ENCODE results near the gene IL6ST.
"Not testable (repeated sequence)": the region's sequence is repeated elsewhere in the genome, so short reads cannot be mapped to it uniquely, and the experiment has no call there.

The IL6ST gene

DNA sequence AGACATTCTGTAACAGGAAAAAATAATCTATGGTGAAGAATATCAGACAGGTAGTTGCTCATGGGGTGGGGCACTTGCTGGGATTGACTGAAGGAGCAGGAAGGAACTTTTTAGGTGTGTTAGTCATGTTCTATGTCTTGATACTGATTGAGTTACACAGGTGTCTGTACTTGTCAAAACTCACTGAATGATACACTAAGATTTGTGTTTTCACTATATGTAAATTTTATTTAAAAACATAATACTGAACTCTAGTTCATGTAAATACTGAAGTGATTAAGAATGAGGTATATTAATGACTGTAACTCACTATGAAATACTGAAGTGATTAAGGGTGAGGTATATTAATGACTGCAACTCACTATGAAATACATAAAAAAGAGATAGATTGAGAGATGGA is 28.5 kb downstream of the IL6ST start:
- no peak for DNase-seq (ENCODE audit: low read depth, low spot score)

DNA sequence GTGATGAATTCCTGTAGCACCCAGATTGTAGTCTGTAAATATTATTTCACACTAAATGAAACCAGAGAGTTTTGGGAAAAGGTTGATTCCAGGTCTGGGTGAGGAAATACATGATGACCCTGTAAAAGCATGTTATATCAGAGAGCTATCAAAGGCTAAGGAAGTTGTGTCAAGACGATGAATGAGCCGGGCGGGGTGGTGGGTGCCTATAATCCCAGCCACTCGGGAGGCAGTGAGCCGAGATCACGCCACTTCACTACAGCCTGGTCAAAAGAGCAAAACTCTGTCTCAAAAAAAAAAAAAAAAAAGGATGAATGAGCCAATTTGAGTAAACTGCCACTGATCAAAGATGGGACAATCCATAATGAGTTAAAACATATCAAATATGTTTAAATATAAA is 29.2 kb downstream of the IL6ST start:
- DNase-seq (ENCODE audit: low read depth, low spot score) = no peak

DNA sequence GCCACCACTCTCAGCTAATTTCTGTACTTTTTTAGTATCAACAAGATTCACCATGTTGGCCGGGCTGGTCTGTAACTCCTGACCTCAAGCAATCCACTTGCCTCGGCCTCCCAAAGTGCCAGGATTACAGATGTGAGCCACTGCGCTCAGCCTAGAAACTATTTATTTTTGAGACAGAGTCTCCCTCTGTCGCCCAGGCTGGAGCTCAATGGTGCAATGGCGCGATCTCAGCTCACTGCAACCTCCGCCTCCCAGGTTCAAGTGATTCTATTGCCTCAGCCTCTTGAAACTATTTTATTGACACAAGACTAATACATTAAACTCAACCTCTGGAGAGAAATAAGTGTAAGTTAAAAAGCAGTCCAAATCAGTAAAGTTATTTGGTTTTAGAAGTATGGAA is 34.0 kb downstream of the IL6ST start:
- DNase-seq (ENCODE audit: low read depth, low spot score) = no peak

DNA sequence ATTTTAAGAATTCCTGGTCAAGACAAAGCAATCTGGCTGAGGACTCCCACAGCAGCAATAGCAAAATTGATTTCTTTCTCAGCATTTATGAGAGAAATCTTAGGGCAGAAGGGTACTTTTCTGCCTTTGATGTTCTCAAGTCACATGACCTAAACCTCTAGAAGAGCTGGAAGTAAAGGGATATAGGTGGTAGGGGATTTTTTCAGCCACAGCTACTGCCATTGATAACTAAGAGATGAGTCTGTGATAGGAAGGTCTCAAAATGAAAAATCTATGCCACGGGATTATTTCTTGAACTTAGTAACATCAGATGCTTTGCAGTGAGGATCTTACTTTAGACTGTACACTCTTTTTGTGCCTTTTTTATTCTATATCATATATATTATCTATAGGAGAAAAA is 35.6 kb downstream of the IL6ST start:
- no peak for DNase-seq (ENCODE audit: low read depth, low spot score)

DNA sequence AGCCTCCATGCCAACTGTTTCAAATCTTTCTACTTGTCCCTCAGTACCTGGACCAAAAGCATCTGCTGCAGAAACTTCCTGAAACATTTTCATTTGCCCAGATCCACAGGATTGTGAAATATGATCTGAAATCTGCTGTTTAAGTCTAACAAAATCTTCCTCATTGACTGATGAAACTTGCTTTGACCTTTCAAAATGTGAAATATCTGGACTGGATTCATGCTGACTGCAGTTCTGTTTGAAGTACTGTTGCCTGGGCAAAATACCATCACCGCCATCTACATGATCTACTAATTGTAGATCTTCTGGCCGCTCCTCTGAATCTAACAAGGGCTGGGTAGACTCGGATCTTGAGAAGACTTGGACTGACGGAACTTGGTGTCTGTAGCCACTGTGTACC is 53.6 kb downstream of the IL6ST start:
- not testable (repeated sequence) for DNase-seq (ENCODE audit: low read depth, low spot score)

DNA sequence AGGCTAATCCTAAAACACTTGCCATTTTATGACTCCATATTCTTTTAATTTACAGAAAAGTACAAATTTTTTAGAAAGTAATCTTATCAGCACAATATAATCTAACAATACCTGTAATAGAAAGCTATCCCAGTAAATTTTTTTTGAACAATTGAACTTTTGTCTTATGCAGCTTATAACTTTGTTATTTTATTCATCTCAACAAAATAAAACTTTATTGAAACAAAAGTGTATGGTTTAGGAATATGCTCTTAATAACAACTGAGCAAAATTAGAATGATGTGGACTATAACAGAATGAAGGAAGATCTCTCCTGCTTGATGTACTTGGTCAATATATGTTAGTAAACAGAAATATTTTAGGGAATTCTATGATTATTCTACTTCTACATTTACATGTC is 57.2 kb downstream of the IL6ST start:
- DNase-seq (ENCODE audit: low read depth, low spot score) = not testable (repeated sequence)

DNA sequence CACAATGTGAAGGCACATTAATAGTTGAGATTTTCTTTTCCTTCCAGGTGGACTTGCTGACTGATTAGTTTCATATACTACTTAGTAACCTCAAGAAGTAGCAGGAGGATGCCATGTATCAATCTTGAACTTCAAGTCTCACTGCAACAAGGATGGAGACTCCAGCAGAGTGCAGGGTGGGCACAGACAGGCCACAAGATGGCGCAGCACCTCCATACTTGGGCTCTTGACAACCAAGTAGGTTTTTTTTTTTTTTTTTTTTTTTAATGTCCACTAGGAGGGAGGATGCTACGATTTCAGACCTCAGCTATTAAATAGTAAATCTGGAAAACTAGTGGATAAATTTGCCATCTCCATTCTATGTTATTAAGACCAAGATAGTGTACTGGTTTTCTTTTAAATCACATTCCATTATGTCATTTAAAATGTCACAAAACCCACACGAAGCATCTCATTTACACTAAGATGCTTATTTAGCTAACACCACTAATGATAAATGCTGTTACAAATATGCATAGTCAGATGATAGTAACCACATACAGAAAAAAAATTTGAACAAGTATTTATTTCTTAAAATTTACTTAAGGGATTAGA is 58.6 kb downstream of the IL6ST start:
- peak; percentile 52 for DNase-seq (ENCODE audit: low read depth, low spot score)

DNA sequence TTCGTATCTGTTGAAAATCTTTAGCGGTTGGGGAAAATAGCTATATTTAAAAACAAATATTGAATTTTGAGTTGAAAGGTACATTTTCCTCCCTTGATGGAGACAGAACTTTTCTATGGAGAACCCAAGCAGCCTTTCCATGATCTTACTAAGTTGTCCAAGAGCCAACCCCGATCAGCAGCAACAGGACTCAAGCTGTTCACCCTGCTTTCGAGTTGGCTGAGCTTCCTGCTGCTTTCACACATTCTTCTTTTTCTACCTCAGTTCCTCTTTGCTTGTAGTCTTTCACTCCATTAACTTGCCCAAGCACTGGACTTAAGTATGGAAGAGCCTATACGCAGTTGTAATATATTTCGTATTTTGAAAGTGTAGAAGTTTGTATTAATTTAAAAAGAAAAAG is 59.4 kb downstream of the IL6ST start:
- no peak for DNase-seq (ENCODE audit: low read depth, low spot score)

DNA sequence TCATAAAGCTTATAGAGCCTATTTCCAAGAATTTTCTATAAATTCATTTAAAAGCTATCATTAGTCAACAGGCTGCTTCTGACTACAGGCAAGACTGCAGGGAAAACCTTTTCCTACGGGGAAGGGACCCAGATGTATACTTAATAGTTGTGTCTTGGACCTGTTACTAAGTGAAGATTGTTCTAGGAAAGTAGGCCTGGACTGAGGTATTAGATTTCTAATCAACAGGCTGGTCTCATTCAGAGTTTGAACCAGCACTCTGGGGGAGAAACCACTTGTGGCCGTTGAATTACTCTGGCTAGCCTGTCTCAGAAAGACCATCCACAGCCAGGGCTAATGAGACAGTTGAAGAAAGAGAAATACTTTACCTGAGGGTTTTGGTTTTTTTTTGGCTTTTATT is 60.0 kb downstream of the IL6ST start:
- DNase-seq (ENCODE audit: low read depth, low spot score) = no peak

DNA sequence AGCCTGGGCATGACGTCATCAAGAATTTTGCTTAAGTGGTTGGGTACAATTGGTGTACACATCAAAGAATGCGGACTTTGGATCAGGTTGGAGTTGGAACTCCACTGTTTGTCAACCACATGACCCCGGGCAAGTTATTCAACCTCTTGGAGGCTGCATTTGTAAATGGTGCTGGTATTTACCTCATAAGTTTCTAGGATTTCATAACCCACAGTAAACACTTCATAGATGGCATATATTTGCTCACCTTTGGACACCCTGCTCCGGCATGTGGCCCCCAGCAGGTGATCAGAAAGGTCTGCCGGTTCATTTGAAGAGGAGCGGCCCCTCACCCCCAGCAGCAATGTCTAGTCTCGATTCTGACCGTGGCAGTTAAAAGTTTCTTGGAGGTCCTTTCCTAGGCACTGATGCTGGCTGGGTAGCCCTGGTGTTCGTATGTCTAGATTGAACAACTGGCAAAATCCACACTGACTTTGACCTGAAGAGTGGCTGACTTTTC is 60.6 kb downstream of the IL6ST start:
- no peak for DNase-seq (ENCODE audit: low read depth, low spot score)

DNA sequence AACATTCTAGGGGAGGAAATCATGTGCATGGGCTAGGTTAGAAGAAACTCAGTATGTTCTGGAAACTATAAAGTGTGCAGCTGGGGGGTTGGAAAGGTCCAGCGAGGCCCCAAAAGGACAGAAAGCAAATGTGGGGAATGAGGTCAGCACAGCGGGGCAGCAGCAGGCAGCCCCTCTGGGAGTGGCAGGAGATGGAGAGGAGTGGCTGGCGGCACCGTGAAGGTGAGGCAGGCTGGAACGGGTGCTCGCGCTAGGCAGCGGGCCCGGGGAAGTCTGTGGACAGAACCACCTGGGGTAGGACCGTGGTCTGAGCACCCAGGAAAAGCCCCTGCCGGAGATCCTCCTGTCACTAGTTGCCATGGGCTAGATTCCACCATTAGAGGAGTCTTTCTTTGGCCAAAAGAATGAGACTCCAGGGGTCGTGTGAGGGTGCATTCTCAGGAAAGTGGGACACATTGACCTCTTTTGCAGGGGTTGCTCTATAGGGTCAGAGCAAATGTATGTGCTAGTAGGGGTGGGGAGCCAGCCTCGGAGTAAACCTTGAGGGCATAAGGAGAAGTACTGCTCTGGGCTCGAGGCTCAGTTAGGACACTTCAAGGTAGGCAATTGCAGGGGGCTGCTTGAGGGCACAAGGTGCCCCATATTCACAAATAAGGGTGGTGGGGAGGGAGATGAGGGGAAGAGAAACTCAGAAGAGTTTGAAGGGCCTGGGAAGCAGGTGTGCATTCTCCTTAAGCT is 61.2 kb downstream of the IL6ST start:
- DNase-seq (ENCODE audit: low read depth, low spot score) = no peak

DNA sequence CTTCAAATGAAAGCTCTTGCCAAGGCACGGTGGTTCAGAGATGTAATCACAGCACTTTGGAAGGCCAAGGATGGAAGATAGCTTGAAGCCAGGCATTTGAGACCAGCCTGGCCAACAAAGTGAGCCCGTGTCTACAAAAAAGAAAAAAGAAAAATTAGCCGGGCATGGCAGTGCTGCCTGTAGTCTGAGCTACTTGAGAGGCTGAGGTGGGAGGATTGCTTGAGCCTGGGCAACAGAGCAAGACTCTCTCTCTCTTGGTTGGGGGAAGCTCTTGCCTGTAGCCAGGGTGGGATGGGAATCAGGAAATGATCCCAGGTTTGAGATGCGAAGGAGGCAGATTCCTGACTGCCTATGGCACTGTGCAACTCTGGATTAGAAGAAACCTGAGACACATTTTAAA is 62.1 kb downstream of the IL6ST start:
- DNase-seq (ENCODE audit: low read depth, low spot score) = no peak

DNA sequence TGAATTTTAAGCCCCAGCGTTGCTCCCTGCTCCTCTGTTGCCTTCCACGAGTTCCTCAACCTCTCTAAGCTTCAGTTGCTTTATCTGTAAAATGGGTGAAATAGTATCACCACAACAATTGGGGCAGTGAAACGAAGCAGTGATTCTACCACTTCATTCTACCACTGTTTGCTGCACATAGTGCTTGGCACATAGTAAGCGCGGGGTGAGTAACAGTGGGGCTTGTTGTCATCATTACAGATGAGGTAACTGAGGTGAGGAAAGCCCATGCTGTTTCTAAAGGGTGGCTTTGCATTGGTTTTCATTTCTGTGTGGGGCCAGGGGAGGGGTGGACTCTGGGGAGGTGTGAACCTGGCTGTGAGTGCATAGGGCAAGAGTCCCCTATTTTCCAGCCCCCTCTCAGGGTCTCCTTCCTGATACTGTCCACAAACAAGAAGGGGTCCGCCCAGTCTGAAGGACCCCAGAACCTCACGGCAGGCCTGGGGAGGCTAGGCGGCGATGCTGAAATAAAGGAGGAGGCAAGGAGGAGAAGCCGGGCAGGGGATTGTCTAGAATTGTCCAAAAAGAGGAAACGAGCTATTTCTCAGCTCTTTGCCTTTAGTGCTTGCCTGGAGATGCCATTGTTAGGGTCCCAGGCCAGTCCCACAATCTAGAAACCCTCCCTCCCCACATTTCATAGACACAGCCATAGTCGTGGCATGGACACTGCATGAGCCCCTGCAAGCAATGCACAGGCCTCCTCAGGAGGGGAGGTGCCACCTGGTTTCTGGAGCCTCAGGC is 65.6 kb downstream of the IL6ST start:
- DNase-seq (ENCODE audit: low read depth, low spot score) = no peak

DNA sequence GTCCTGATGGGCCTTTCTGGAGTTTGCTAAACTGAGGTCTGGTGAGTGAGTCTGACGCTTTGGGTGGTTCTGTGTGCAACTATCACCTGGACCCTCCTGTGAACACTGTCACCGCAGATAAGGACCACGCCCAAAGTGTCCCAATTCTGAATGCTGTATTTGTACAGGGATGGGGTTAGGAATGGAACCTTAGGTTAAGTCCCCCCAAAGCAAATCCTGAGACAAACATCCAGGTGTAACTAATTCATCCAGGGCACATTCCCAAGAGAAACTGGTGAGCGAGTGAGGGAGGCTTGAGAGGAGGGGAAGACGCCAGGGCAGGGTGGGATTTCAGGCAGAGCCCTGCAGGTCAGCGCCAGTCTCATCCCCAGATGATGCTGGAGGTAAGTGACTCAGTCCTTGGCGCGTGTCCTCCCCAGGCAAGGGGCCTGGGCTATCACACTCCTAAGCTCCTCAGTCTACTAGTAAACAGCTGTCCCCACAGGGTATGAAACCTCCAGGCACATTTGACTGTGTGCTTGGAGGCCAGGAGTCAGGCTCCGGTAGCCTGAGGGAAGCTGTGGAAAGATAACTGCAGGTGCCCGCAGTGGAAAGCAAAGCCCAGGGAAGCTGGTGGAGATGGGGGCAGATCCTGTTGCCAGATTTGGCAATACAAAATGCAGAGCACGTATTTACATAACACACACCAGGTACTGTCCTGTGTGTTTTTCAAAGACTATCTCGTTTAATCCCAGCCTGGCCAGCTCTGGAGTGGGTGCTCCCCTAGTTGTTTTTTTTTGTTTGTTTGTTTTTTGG is 66.7 kb downstream of the IL6ST start:
- no peak for DNase-seq (ENCODE audit: low read depth, low spot score)

DNA sequence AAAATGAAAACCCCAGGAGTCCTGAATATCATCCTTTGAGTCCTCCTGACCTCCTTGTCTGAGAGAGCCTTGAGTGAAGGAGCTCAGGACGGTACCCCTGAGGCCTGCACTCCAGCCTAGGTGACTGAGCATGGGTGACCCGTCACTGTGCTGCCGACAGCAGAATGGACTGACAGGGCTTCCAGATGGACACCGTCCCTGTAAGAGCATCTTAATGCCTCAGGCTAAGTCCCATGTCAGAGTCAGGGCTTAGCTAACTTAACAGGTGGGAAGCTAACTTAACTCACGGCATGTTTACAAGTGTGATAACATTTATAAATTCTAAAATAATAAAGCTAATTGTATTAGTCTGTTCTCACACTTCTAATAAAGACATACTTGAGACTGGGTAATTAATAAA is 68.3 kb downstream of the IL6ST start:
- no peak for DNase-seq (ENCODE audit: low read depth, low spot score)

DNA sequence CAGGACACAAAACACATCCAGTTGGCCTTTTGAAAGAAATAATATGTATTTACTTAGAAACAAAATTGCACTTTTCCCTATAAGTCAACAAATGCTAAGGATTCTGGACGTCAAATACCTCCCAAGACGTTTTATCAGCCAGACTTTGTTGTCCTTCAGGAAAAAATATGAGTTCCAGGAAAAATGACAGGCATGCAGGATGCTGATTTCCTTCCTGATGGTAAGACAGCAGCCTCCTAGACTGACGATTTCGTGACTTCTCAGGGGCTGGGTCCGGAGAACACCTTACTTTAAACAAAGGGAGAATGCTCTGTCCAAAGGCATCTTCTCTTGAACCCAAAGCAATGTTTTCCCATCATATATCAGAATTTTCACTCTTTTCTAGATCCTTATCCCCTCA is 69.1 kb downstream of the IL6ST start:
- DNase-seq (ENCODE audit: low read depth, low spot score) = no peak

DNA sequence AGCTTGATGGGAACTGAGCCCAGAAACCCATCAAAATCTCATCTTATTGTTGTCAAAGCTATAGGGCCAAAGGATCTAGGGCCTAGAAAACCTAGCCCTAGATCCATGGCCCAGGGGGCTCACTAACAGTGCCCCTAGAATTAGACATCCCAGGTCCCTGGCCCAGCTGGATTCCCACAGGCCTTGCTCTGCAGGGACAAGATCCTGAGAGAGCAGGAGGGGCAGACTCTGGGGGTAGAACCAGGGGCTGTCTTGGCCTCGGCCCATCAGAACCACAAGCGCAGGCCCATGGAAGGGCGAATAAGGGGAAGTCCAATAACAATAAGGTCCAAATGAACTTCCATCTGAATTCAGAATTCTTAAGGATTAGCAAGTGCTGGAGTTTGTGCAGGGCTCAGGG is 69.6 kb downstream of the IL6ST start:
- DNase-seq (ENCODE audit: low read depth, low spot score) = no peak

DNA sequence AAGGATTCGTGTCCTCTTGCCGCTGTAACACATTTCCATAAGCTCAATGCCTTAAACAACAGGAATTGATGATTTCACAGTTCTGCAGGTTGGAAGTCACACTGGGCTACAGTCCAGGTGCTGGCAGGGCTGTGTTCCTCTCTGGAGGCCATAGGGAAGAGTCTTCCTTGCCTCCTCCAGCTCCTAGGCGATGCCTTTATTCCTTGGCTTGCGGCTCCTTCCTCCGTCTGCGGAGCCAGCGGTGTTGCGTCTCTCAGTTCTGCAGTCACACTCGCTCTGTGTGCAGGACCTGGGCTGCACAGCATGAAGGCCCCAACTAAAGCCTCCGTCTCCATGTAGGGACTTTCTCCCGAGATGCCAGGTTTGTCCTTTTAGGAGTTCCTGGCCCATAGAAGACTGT is 70.0 kb downstream of the IL6ST start:
- no peak for DNase-seq (ENCODE audit: low read depth, low spot score)

DNA sequence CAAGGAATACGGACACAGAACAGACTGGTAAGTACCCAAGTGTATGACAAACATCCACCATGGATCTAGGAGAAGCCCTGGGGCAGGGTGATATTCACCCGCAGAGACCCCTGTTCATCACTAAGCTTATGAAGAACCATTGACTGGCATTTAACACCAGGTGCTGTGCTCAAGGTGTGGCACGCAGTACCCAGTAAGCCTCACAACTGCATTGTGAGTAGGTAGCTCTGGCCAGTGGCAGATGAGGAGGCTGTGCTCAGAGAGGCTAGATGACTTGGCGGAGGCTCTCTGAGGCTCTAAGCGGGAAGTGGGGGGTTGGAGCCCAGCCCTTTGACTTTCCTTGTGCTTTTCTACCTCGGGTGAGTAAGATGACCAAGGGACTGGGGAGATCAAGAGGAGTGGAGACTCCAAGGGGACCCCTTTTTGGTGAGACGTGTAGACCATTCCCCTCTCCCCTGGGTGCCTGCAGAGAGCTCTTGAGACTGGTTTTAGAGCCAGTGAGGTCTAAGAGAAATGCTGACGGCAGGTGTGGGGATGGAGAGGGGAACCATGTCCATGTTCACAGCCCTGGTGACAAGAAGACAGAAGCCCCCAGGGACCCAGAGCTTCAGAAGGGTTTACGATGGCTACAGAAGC is 70.8 kb downstream of the IL6ST start:
- no peak for DNase-seq (ENCODE audit: low read depth, low spot score)

DNA sequence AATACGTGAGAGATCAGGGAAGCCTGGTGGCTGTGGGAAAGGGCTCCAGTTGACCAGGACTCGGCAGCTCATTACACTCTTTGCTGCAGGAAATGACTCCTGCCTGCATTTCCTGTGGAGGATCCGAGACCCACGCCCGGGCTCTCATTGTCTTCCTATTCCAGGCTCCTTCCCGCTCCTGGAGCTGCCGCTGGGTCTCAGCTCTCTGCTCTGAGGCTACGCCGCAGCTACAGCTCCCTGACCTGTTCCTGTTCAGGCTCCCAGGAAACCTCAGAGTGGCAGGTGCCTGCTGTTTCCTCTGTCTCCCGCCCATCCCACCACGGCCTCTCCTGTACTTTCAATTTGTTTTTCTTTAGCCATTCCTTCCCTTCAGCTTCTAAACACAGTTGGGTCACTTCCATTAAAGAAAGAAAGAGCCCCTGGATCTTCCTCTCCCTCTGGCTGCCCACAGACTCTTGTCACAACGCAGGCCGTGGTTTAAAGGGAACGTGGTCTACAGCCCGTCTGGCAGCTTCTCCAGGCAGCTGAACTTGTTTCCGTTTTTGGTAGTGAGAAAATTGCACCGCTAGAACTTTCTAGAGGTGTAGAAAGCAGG is 71.5 kb downstream of the IL6ST start:
- no peak for DNase-seq (ENCODE audit: low read depth, low spot score)

DNA sequence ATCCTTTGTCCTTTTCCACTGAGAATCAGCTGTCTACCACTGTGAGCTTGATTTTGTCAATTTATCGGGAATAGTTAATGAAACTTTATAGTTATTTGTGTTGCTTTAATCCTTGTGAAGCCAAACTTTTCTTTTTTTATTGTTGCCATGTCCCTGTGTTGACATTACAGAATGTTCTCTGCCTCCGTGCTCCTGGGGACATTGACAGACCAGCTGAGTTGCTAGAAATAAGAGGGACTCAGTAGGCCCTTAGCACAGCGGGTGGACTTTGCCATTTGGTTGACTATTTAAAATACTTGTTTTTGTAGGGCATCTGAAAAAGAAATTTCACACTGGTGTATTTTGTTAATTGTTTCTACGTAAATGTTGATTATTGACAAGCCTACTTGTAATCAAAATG is 73.1 kb downstream of the IL6ST start:
- no peak for DNase-seq (ENCODE audit: low read depth, low spot score)

Measured in activated CD4-positive, CD25-positive, alpha-beta regulatory T cell treated with anti-CD3 and anti-CD28 coated beads, Interleukin-2, amount 50 U/mL, for 16 hours (primary cell).